ENCODE results near the gene CHD1L. TPM values are rescaled to one million over a fixed set of nuclear protein-coding genes. Genes with fewer than 3 reads are reported as not detected.
"Not testable (repeated sequence)": the region's sequence is repeated elsewhere in the genome, so short reads cannot be mapped to it uniquely, and the experiment has no call there.

CHD1L gene
- total RNA-seq, 1 donor from 2014 or later: 11.5 TPM

- not testable (repeated sequence) for DNase-seq
These were observed 8.6 kb upstream of the CHD1L start for GRCh38 chr1:147233903-147234302.

- DNase-seq: no peak
These were observed 6.7 kb upstream of the CHD1L start for GRCh38 chr1:147235822-147236221.

- no peak for DNase-seq
These were observed 6.0 kb upstream of the CHD1L start for GRCh38 chr1:147236448-147236847.

- DNase-seq: no peak
These were observed 5.3 kb upstream of the CHD1L start for GRCh38 chr1:147236959-147237791.

GRCh38 chr1:147238053-147238902 is 4.2 kb upstream of the CHD1L start:
- no peak for DNase-seq

GRCh38 chr1:147238925-147239820 is 3.3 kb upstream of the CHD1L start:
- DNase-seq: no peak

- not testable (repeated sequence) for DNase-seq
These were observed 2.3 kb upstream of the CHD1L start for GRCh38 chr1:147240131-147240721.

GRCh38 chr1:147241934-147242448 is 493 bp upstream of the CHD1L start:
- no peak for DNase-seq

- DNase-seq: no peak
These were observed 773 bp downstream of the CHD1L start for GRCh38 chr1:147243228-147243685.

- no peak for DNase-seq
These were observed 1.4 kb downstream of the CHD1L start for GRCh38 chr1:147243841-147244240.

- DNase-seq: no peak
These were observed 2.6 kb downstream of the CHD1L start for GRCh38 chr1:147245129-147245528.

GRCh38 chr1:147245586-147246021 is 3.1 kb downstream of the CHD1L start:
- DNase-seq: no peak

GRCh38 chr1:147246044-147246690 is 3.7 kb downstream of the CHD1L start:
- no peak for DNase-seq

- no peak for DNase-seq
These were observed 4.6 kb downstream of the CHD1L start for GRCh38 chr1:147246910-147247655.

- no peak for DNase-seq
These were observed 5.3 kb downstream of the CHD1L start for GRCh38 chr1:147247656-147248238.

GRCh38 chr1:147252540-147252939 is 10.1 kb downstream of the CHD1L start:
- no peak for DNase-seq

GRCh38 chr1:147260956-147261355 is 18.5 kb downstream of the CHD1L start:
- DNase-seq: no peak

GRCh38 chr1:147264158-147264768 is 21.8 kb downstream of the CHD1L start:
- DNase-seq: no peak

- DNase-seq: no peak
These were observed 23.9 kb downstream of the CHD1L start for GRCh38 chr1:147266381-147266780.

All from occipital lobe (tissue), 2 donors.